ENCODE measurements around the gene SLC8A3.

DNA sequence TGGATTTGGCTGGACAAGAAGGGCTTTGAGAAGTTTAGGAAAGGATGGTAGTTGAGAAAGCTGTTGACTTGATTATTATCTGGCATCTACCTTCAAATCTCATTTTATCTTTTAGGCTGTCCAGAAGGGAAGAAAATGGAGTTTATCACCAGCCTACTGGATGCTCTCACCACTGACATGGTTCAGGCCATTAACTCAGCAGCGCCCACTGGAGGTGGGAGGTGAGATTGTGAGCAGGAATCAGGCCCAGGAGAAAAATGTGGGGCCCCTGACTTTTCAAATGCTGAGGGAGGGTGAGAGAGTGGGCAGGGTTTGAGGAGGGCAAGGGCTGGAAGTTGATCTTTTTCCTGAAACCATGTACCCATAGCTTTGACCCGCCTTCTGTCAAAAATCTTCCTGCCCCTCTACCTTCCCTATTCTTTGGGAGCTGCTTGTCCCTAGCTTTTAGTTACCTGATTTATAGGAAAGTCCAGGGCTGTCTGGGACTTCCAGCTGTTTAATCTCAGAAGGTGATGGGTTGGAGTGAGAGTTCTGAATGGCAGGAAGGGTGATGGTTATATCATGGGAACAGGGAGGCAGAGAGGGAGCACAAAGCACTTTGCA is 175.4 kb downstream of the SLC8A3 start:
- TF ChIP-seq YY1 (IDR thresholded peaks at IDR 0.05; ENCODE audit: low read depth, low read length) = peak; percentile 81
- TF ChIP-seq, protein P1, sequence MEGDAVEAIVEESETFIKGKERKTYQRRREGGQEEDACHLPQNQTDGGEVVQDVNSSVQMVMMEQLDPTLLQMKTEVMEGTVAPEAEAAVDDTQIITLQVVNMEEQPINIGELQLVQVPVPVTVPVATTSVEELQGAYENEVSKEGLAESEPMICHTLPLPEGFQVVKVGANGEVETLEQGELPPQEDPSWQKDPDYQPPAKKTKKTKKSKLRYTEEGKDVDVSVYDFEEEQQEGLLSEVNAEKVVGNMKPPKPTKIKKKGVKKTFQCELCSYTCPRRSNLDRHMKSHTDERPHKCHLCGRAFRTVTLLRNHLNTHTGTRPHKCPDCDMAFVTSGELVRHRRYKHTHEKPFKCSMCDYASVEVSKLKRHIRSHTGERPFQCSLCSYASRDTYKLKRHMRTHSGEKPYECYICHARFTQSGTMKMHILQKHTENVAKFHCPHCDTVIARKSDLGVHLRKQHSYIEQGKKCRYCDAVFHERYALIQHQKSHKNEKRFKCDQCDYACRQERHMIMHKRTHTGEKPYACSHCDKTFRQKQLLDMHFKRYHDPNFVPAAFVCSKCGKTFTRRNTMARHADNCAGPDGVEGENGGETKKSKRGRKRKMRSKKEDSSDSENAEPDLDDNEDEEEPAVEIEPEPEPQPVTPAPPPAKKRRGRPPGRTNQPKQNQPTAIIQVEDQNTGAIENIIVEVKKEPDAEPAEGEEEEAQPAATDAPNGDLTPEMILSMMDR (IDR thresholded peaks at IDR 0.05 in 2 of 3, conservative IDR thresholded peaks at IDR 0.05 in 1 of 3; ENCODE audit: control insufficient read depth in 2 of 3, extremely low read depth in 1 of 3, insufficient read depth in 1 of 3, low read depth in 3 of 3, low read length in 3 of 3) = peak; percentile 50 to 90 (median 86)
- no peak for TF ChIP-seq POLR2A (IDR thresholded peaks at IDR 0.05; ENCODE audit: low read depth, low read length)
- TF ChIP-seq ZNF274 (IDR thresholded peaks at IDR 0.05; ENCODE audit: insufficient read depth, insufficient read length) = no peak
- no peak for TF ChIP-seq LARP7 (IDR thresholded peaks at IDR 0.05)
- TF ChIP-seq, protein P2, sequence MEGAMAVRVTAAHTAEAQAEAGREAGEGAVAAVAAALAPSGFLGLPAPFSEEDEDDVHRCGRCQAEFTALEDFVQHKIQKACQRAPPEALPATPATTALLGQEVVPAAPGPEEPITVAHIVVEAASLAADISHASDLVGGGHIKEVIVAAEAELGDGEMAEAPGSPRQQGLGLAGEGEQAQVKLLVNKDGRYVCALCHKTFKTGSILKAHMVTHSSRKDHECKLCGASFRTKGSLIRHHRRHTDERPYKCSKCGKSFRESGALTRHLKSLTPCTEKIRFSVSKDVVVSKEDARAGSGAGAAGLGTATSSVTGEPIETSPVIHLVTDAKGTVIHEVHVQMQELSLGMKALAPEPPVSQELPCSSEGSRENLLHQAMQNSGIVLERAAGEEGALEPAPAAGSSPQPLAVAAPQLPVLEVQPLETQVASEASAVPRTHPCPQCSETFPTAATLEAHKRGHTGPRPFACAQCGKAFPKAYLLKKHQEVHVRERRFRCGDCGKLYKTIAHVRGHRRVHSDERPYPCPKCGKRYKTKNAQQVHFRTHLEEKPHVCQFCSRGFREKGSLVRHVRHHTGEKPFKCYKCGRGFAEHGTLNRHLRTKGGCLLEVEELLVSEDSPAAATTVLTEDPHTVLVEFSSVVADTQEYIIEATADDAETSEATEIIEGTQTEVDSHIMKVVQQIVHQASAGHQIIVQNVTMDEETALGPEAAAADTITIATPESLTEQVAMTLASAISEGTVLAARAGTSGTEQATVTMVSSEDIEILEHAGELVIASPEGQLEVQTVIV (IDR thresholded peaks at IDR 0.05; ENCODE audit: borderline replicate concordance, partially characterized antibody) = no peak
- TF ChIP-seq ASH2L (IDR thresholded peaks at IDR 0.05; ENCODE audit: borderline replicate concordance, low read depth) = no peak
- TF ChIP-seq HDGF (IDR thresholded peaks at IDR 0.05) = no peak
- TF ChIP-seq EZH2 (IDR thresholded peaks at IDR 0.05; ENCODE audit: borderline replicate concordance, control insufficient read depth, low read depth, low read length) = no peak
- no peak for TF ChIP-seq FOXK2 (IDR thresholded peaks at IDR 0.05)
- no peak for TF ChIP-seq MYC (IDR thresholded peaks at IDR 0.05; ENCODE audit: insufficient read depth, insufficient read length, insufficient replicate concordance, low read length, severe bottlenecking)
- no peak for TF ChIP-seq JUNB (IDR thresholded peaks at IDR 0.05)
- TF ChIP-seq NR2F1 (conservative IDR thresholded peaks at IDR 0.05) = no peak
